PC-3 (cell line): Measurements from ENCODE around the gene SLC45A1. TPM values are rescaled to one million over a fixed set of nuclear protein-coding genes. Genes with fewer than 3 reads are reported as not detected.

ENCODE experiments used
- ATAC-seq: fragments of 200-7000 bp; cut with Tn5 transposase; 2 replicates; pipeline ENCODE4 v1.9.1; 2020; ENCODE audit warnings: mild to moderate bottlenecking, moderate library complexity
- BruUV-seq: library from RNA; stranded (reverse); fragments of 400-500 nt; replicated peaks from 2 replicates; lab custom pipeline; 2021; lab: Mats Ljungman, UMichigan
- CTCF ChIA-PET: fragments of 300-600 bp; sonication (Branson Sonifier 250); formaldehyde crosslinking; loops from one replicate; lab custom pipeline; 2022; ENCODE audit warnings: antibody characterized with exemption; lab: Charles Lee
- POLR2A ChIA-PET: fragments of 300-600 bp; sonication (Branson Sonifier 250); formaldehyde crosslinking; loops from one replicate; lab custom pipeline; 2022; ENCODE audit warnings: antibody characterized with exemption; ENCODE audit not compliant: unreplicated experiment; lab: Charles Lee
- DNase-seq: peaks from one replicate; pipeline ENCODE4 v3.0.0-alpha.2; 2015
- H2AFZ ChIP-seq: fragments of 300-600 bp; sonication (generic); 2 replicates; pipeline ENCODE4 v1.6.0; 2016; ENCODE audit warnings: antibody characterized with exemption, low read length
- H3F3A ChIP-seq: fragments of 300-600 bp; sonication (generic); one replicate; pipeline ENCODE4 v1.6.0; 2017; ENCODE audit warnings: antibody characterized with exemption, low read length, control low read depth, mild to moderate bottlenecking; ENCODE audit not compliant: unreplicated experiment
- H3K27ac ChIP-seq: fragments of 300-600 bp; sonication (generic); 2 replicates; pipeline ENCODE4 v1.5.1; 2016; ENCODE audit warnings: mild to moderate bottlenecking, low read length
- H3K27me3 ChIP-seq: fragments of 300-600 bp; sonication (generic); 2 replicates; pipeline ENCODE4 v1.6.1; 2016; ENCODE audit warnings: low read length, mixed read lengths
- H3K36me3 ChIP-seq: fragments of 300-600 bp; sonication (generic); 2 replicates; pipeline ENCODE4 v1.6.1; 2016; ENCODE audit warnings: low read depth, mixed run types, low read length, mixed read lengths
- H3K4me1 ChIP-seq: fragments of 300-600 bp; sonication (generic); 2 replicates; pipeline ENCODE4 v1.5.1; 2016; ENCODE audit warnings: low read length; ENCODE audit not compliant: insufficient read depth
- H3K4me2 ChIP-seq: fragments of 300-600 bp; sonication (generic); 2 replicates; pipeline ENCODE4 v1.6.0; 2016; ENCODE audit warnings: low read length
- H3K4me3 ChIP-seq: fragments of 300-600 bp; sonication (generic); 2 replicates; pipeline ENCODE4 v1.5.1; 2016; ENCODE audit warnings: mild to moderate bottlenecking, low read length, mixed read lengths
- H3K79me2 ChIP-seq: fragments of 300-600 bp; sonication (generic); 2 replicates; pipeline ENCODE4 v1.6.1; 2017; ENCODE audit warnings: low read length, mixed read lengths
- H3K9ac ChIP-seq: fragments of 300-600 bp; sonication (generic); 2 replicates; pipeline ENCODE4 v1.6.0; 2016; ENCODE audit warnings: mild to moderate bottlenecking, low read length
- H3K9me2 ChIP-seq: fragments of 300-600 bp; sonication (generic); replicated peaks from 2 replicates; pipeline ENCODE4 v1.6.1; 2016; ENCODE audit warnings: mixed run types, low read length, mixed read lengths
- H3K9me3 ChIP-seq: fragments of 300-600 bp; sonication (generic); 2 replicates; pipeline ENCODE4 v1.6.1; 2016; ENCODE audit warnings: low read length, mixed read lengths
- H4K20me1 ChIP-seq: fragments of 300-600 bp; sonication (generic); 2 replicates; pipeline ENCODE4 v1.6.1; 2016; ENCODE audit warnings: low read length, mixed read lengths
- CTCF ChIP-seq: fragments of 300-600 bp; sonication (generic); conservative IDR thresholded peaks from 2 replicates; pipeline ENCODE4 v1.5.1; 2017; ENCODE audit warnings: antibody characterized with exemption, low read depth, mild to moderate bottlenecking, low read length
- EZH2 ChIP-seq: fragments of 300-600 bp; sonication (generic); IDR thresholded peaks from one replicate; pipeline ENCODE4 v1.6.1; 2017; ENCODE audit warnings: antibody characterized with exemption, mild to moderate bottlenecking, low read length; ENCODE audit not compliant: unreplicated experiment
- EZH2phosphoT487 ChIP-seq: fragments of 300-600 bp; sonication (generic); IDR thresholded peaks from 2 replicates; pipeline ENCODE4 v1.6.1; 2018; ENCODE audit warnings: mild to moderate bottlenecking, antibody characterized with exemption, low read length, borderline replicate concordance
- intact Hi-C: fragments of 100-400 bp; cut with micrococcal nuclease; formaldehyde crosslinking; loops from 2 replicates; pipeline ENCODE4 v1.9.0; 2023
- total RNA-seq: library from RNA; depleted of rRNA; stranded (reverse); fragments of >200 nt; gene quantifications from 2 replicates; pipeline ENCODE4 v1.2.3, GENCODE V29; 2014

Gene SLC45A1
- total RNA-seq, 1 experiment from 2014 or later = 0.62 TPM

- DNase-seq = no peak
- Histone ChIP-seq H3K79me2 (no peaks in the 10 kb centered on the region), H2AFZ (no peak overlapping the region), H3K9ac (no peak overlapping the region), H3K27me3 (no peaks in the 10 kb centered on the region), H3K27ac (no peak overlapping the region), H3F3A (no peaks in the 10 kb centered on the region), H3K36me3 (no peaks in the 10 kb centered on the region), H4K20me1 (no peaks in the 10 kb centered on the region), H3K4me3 (no peak overlapping the region), H3K4me2 (no peak overlapping the region), H3K4me1 (no peaks in the 10 kb centered on the region), H3K9me2 (no peaks in the 10 kb centered on the region), H3K9me3 (no peaks in the 10 kb centered on the region)
- ChIA-PET CTCF (no interaction called here), POLR2A (no interaction called here)
- TF ChIP-seq EZH2phosphoT487 (no peak), EZH2 (no peak), CTCF (no peak)
- BruUV-seq = no TSS peak
- intact Hi-C loops = no loop called here
- ATAC-seq = no peak
Observed at GRCh38 chr1:8324176-8324810, 6.4 kb downstream of the SLC45A1 start.

- H3K4me3 ChIP-seq = no peak overlapping the region
- intact Hi-C loops = no loop called here
- H3F3A ChIP-seq = no peaks in the 10 kb centered on the region
- H3K36me3 ChIP-seq = no peaks in the 10 kb centered on the region
- no peak overlapping the region for H2AFZ ChIP-seq
- TF ChIP-seq CTCF (no peak), EZH2phosphoT487 (no peak), EZH2 (no peak)
- ChIA-PET CTCF (no interaction called here), POLR2A (no interaction called here)
- no peaks in the 10 kb centered on the region for H3K9me2 ChIP-seq
- no peak for DNase-seq
- no peaks in the 10 kb centered on the region for H3K27me3 ChIP-seq
- H3K9ac ChIP-seq = no peak overlapping the region
- H3K4me2 ChIP-seq = no peak overlapping the region
- no peaks in the 10 kb centered on the region for H3K79me2 ChIP-seq
- H3K4me1 ChIP-seq = no peaks in the 10 kb centered on the region
- BruUV-seq = no TSS peak
- ATAC-seq = no peak
- H4K20me1 ChIP-seq = no peaks in the 10 kb centered on the region
- no peaks in the 10 kb centered on the region for H3K9me3 ChIP-seq
- H3K27ac ChIP-seq = no peak overlapping the region
Observed at GRCh38 chr1:8325771-8326170, 7.9 kb downstream of the SLC45A1 start.

- H3K27ac ChIP-seq = no peak overlapping the region
- H3K79me2 ChIP-seq = no peaks in the 10 kb centered on the region
- H3F3A ChIP-seq = no peaks in the 10 kb centered on the region
- H3K27me3 ChIP-seq = no peaks in the 10 kb centered on the region
- no peaks in the 10 kb centered on the region for H3K36me3 ChIP-seq
- no peaks in the 10 kb centered on the region for H3K9me2 ChIP-seq
- ATAC-seq = no peak
- no peak for DNase-seq
- H3K4me1 ChIP-seq = no peaks in the 10 kb centered on the region
- no peak overlapping the region for H3K4me2 ChIP-seq
- TF ChIP-seq EZH2 (no peak), EZH2phosphoT487 (no peak), CTCF (no peak)
- no peaks in the 10 kb centered on the region for H3K9me3 ChIP-seq
- H3K4me3 ChIP-seq = no peak overlapping the region
- no peak overlapping the region for H3K9ac ChIP-seq
- CTCF ChIA-PET = no interaction called here
- POLR2A ChIA-PET = interaction anchor here (0.6 kb wide), 1 partner anchor 229 kb away, joined by 4 read pairs; no protein-coding TSS in a partner anchor
- no peaks in the 10 kb centered on the region for H4K20me1 ChIP-seq
- BruUV-seq = no TSS peak
- intact Hi-C loops = no loop called here
- no peak overlapping the region for H2AFZ ChIP-seq
Observed at GRCh38 chr1:8326265-8326664, 8.4 kb downstream of the SLC45A1 start.
